ENCODE results near the gene FBXL7. TPM values are rescaled to one million over a fixed set of nuclear protein-coding genes. Genes with fewer than 3 reads are reported as not detected.

Gene FBXL7
- total RNA-seq, 2 experiments from 2014 or later = not detected

GRCh38 chr5:15957124-15957523, 457.1 kb downstream of the FBXL7 start:
- H3K4me1 ChIP-seq (ENCODE audit: insufficient read depth, low read length) = no peaks in the 10 kb centered on the region
- no peaks in the 10 kb centered on the region for H3K27me3 ChIP-seq (ENCODE audit: control insufficient read depth in 1 of 2, insufficient read depth in 2 of 2, low read length in 2 of 2)
- H3K4me3 ChIP-seq (ENCODE audit: low read length) = no peak overlapping the region
- H3K4me3 Mint-ChIP-seq = no peak overlapping the region
- H3K27me3 Mint-ChIP-seq = no peaks in the 10 kb centered on the region
- ATAC-seq (ENCODE audit: poor library complexity) (no peak), DNase-seq (no peak)
- no peaks in the 10 kb centered on the region for H3K36me3 Mint-ChIP-seq (ENCODE audit: low read depth)
- peaks cover 6% of the 10 kb centered on the region for H3K9me3 Mint-ChIP-seq
- no peak overlapping the region for H3K27ac ChIP-seq (ENCODE audit: low read depth in 1 of 2, low read length in 2 of 2)
- H3K9me3 ChIP-seq (ENCODE audit: control insufficient read depth in 1 of 2, insufficient read depth in 1 of 2, low read length in 2 of 2) = peaks cover 0 to 9% of the 10 kb centered on the region in 2 experiments
- no peak overlapping the region for H3K27ac Mint-ChIP-seq
- POLR2A ChIA-PET = no interaction called here
- no peaks in the 10 kb centered on the region for H3K4me1 Mint-ChIP-seq (ENCODE audit: low read depth)
- no peak for TF ChIP-seq CTCF (IDR thresholded peaks at IDR 0.05)
- CTCF ChIA-PET = no interaction called here
- intact Hi-C loops (cut with DNase I, micrococcal nuclease) = no loop called here
- H3K36me3 ChIP-seq (ENCODE audit: insufficient read depth, low read length) = no peaks in the 10 kb centered on the region

GRCh38 chr5:15959370-15960164, 459.6 kb downstream of the FBXL7 start:
- Histone ChIP-seq H3K36me3 (ENCODE audit: insufficient read depth, low read length) (no peaks in the 10 kb centered on the region), H3K27me3 (ENCODE audit: control insufficient read depth in 1 of 2, insufficient read depth in 2 of 2, low read length in 2 of 2) (no peaks in the 10 kb centered on the region), H3K4me1 (ENCODE audit: insufficient read depth, low read length) (no peaks in the 10 kb centered on the region), H3K9me3 (ENCODE audit: control insufficient read depth in 1 of 2, insufficient read depth in 1 of 2, low read length in 2 of 2) (peaks cover 0 to 4% of the 10 kb centered on the region in 2 experiments), H3K4me3 (ENCODE audit: low read length) (no peak overlapping the region), H3K27ac (ENCODE audit: low read depth in 1 of 2, low read length in 2 of 2) (no peak overlapping the region)
- H3K4me3 Mint-ChIP-seq = no peak overlapping the region
- DNase-seq = no peak
- no peak overlapping the region for H3K27ac Mint-ChIP-seq
- POLR2A ChIA-PET = no interaction called here
- no peak for ATAC-seq (ENCODE audit: poor library complexity)
- no peaks in the 10 kb centered on the region for H3K36me3 Mint-ChIP-seq (ENCODE audit: low read depth)
- intact Hi-C loops (cut with DNase I, micrococcal nuclease) = no loop called here
- H3K4me1 Mint-ChIP-seq (ENCODE audit: low read depth) = no peaks in the 10 kb centered on the region
- no peaks in the 10 kb centered on the region for H3K27me3 Mint-ChIP-seq
- no peak for TF ChIP-seq CTCF (IDR thresholded peaks at IDR 0.05)
- CTCF ChIA-PET = no interaction called here
- H3K9me3 Mint-ChIP-seq = peaks cover 7% of the 10 kb centered on the region

- ATAC-seq (ENCODE audit: poor library complexity) = no peak
Observed at GRCh38 chr5:15966066-15966640, 466.2 kb downstream of the FBXL7 start.

More at GRCh38 chr5:15966066-15966640, 466.2 kb downstream of the FBXL7 start:
- Histone ChIP-seq H3K36me3 (ENCODE audit: insufficient read depth, low read length) (no peaks in the 10 kb centered on the region), H3K27ac (ENCODE audit: low read depth in 1 of 2, low read length in 2 of 2) (no peak overlapping the region), H3K4me3 (ENCODE audit: low read length) (no peak overlapping the region), H3K27me3 (ENCODE audit: control insufficient read depth in 1 of 2, insufficient read depth in 2 of 2, low read length in 2 of 2) (no peaks in the 10 kb centered on the region), H3K9me3 (ENCODE audit: control insufficient read depth in 1 of 2, insufficient read depth in 1 of 2, low read length in 2 of 2) (peaks cover 0 to 4% of the 10 kb centered on the region in 2 experiments), H3K4me1 (ENCODE audit: insufficient read depth, low read length) (no peaks in the 10 kb centered on the region)
- no peak for DNase-seq
- intact Hi-C loops (cut with DNase I, micrococcal nuclease) = no loop called here
- TF ChIP-seq CTCF (IDR thresholded peaks at IDR 0.05) = no peak
- Mint-ChIP-seq H3K36me3 (ENCODE audit: low read depth) (no peaks in the 10 kb centered on the region), H3K9me3 (peaks cover 9% of the 10 kb centered on the region), H3K4me1 (ENCODE audit: low read depth) (no peaks in the 10 kb centered on the region), H3K27me3 (no peaks in the 10 kb centered on the region), H3K4me3 (no peak overlapping the region), H3K27ac (no peak overlapping the region)
- ChIA-PET POLR2A (no interaction called here), CTCF (no interaction called here)
